Naive thymus-derived CD4-positive, alpha-beta T cell (primary cell): ENCODE data around the gene GHRH. TPM values are rescaled to one million over a fixed set of nuclear protein-coding genes. Genes with fewer than 3 reads are reported as not detected.

Experiments used
- ATAC-seq: fragments of 150-1000 bp; cut with Tn5 transposase; 2 replicates; pipeline ENCODE4 v1.10.0; 2021; ENCODE audit warnings: mild to moderate bottlenecking, moderate library complexity
- CTCF ChIA-PET: fragments of 350-600 bp; sonication (Branson Sonifier 250); formaldehyde crosslinking; loops from one replicate; lab custom pipeline; 2021; ENCODE audit warnings: antibody characterized with exemption; lab: Charles Lee
- POLR2A ChIA-PET: fragments of 350-600 bp; sonication (Branson Sonifier 250); formaldehyde crosslinking; loops from one replicate; lab custom pipeline; 2021; ENCODE audit warnings: antibody characterized with exemption, inconsistent platforms; lab: Charles Lee
- DNase-seq, 9 donors: peaks; one replicate each; pipeline versions ENCODE4 v3.0.0 to v3.0.0-alpha.2; 2020 to 2022; ENCODE audit warnings: mixed read lengths in 1 of 9
- H3K27ac ChIP-seq: one replicate; pipeline ENCODE4 v1.7.0; 2013; ENCODE audit warnings: mild to moderate bottlenecking, low read depth, low read length, moderate library complexity
- H3K27me3 ChIP-seq, 2 donors: one replicate each; pipeline ENCODE4 v1.7.0; 2013; ENCODE audit warnings: low read length in 2 of 2, mild to moderate bottlenecking in 2 of 2, moderate library complexity in 2 of 2; ENCODE audit not compliant: control insufficient read depth in 2 of 2, insufficient read depth in 2 of 2
- H3K36me3 ChIP-seq, 3 experiments: 1 replicate in 2 of 3; 2 replicates in 1 of 3; pipeline ENCODE4 v1.7.0; 2013; ENCODE audit warnings: low read length in 3 of 3, mild to moderate bottlenecking in 3 of 3, moderate library complexity in 1 of 3; ENCODE audit not compliant: insufficient read depth in 3 of 3, control insufficient read depth in 2 of 3
- H3K4me1 ChIP-seq, 2 donors: one replicate each; pipeline ENCODE4 v1.7.0; 2013; ENCODE audit warnings: low read length in 2 of 2, mild to moderate bottlenecking in 2 of 2, moderate library complexity in 1 of 2; ENCODE audit not compliant: control insufficient read depth in 2 of 2, insufficient read depth in 2 of 2
- H3K4me3 ChIP-seq: 2 replicates; pipeline ENCODE4 v1.7.0; 2013; ENCODE audit warnings: mild to moderate bottlenecking, low read length
- H3K9me3 ChIP-seq, 3 experiments: 1 replicate in 2 of 3; 2 replicates in 1 of 3; pipeline ENCODE4 v1.7.0; 2013; ENCODE audit warnings: low read length in 3 of 3; ENCODE audit not compliant: control insufficient read depth in 2 of 3
- H3K27ac Mint-ChIP-seq, 9 donors: one replicate each; pipeline ENCODE4 v1.8.0; 2020 to 2022; ENCODE audit warnings: mixed read lengths in 9 of 9, mild to moderate bottlenecking in 8 of 9, moderate library complexity in 5 of 9, inconsistent platforms in 2 of 9
- H3K27me3 Mint-ChIP-seq, 5 donors: one replicate each; pipeline ENCODE4 v1.8.0; 2021 to 2022; ENCODE audit warnings: mixed read lengths in 5 of 5, mild to moderate bottlenecking in 1 of 5
- H3K36me3 Mint-ChIP-seq, 5 donors: one replicate each; pipeline ENCODE4 v1.8.0; 2020 to 2022; ENCODE audit warnings: mixed read lengths in 5 of 5, mild to moderate bottlenecking in 3 of 5, inconsistent platforms in 1 of 5
- H3K4me1 Mint-ChIP-seq, 7 donors: one replicate each; pipeline ENCODE4 v1.8.0; 2020 to 2022; ENCODE audit warnings: mixed read lengths in 7 of 7, mild to moderate bottlenecking in 3 of 7, inconsistent platforms in 1 of 7
- H3K4me3 Mint-ChIP-seq, 10 donors: one replicate each; pipeline ENCODE4 v1.8.0; 2020 to 2022; ENCODE audit warnings: mild to moderate bottlenecking in 10 of 10, mixed read lengths in 10 of 10, moderate library complexity in 6 of 10, inconsistent platforms in 2 of 10
- H3K9me3 Mint-ChIP-seq, 11 donors: one replicate each; pipeline ENCODE4 v1.8.0; 2020 to 2022; ENCODE audit warnings: mixed read lengths in 11 of 11, mild to moderate bottlenecking in 4 of 11, inconsistent platforms in 1 of 11, moderate library complexity in 1 of 11
- intact Hi-C, 2 donors: fragments of 100-400 bp; cut with micrococcal nuclease; formaldehyde crosslinking; loops; one replicate each; pipeline ENCODE4 v1.15.1; 2023
- polyA plus RNA-seq, 2 donors: library from polyadenylated mRNA; unstranded; fragments of 300-500 nt; fragmentation: Illumina TruSeq; gene quantifications; one replicate each; pipeline ENCODE4 v1.2.3, GENCODE V29; 2021
- total RNA-seq, 6 experiments: library from RNA in 5 of 6; stranded (reverse) in 5 of 6; gene quantifications; 1 replicate in 5 of 6; 2 replicates in 1 of 6; pipeline ENCODE4 v1.2.3 and lab custom pipeline; 2021 to 2026

GHRH gene
- total and polyA plus RNA-seq, 7 experiments from 2014 or later, result not detected

- intact Hi-C loops, result no loop called here
Measured at GRCh38 chr20:37267667-37268313, 6.2 kb upstream of the GHRH start.

GRCh38 chr20:37266940-37267666 is 5.5 kb upstream of the GHRH start:
- Histone ChIP-seq H3K27ac (no peak overlapping the region), H3K9me3 (no peaks in the 10 kb centered on the region), H3K27me3 (no peaks in the 10 kb centered on the region), H3K36me3 (no peaks in the 10 kb centered on the region), H3K4me3 (no peak overlapping the region), H3K4me1 (no peaks in the 10 kb centered on the region)
- Mint-ChIP-seq H3K9me3 (no peaks in the 10 kb centered on the region), H3K4me3 (no peak overlapping the region), H3K36me3 (no peaks in the 10 kb centered on the region), H3K27ac (peak overlapping the region in 1 of 9 donors; percentile 36), H3K4me1 (peaks cover 0 to 2% (median 0%) of the 10 kb centered on the region in 7 donors), H3K27me3 (peaks cover 0 to 7% (median 0%) of the 10 kb centered on the region in 5 donors)
- POLR2A ChIA-PET, result no interaction called here
- CTCF ChIA-PET, result interaction anchor here (1.0 to 1.2 kb wide), 2 partner anchors 8 to 118 kb away, joined by 3 read pairs; no protein-coding TSS in a partner anchor
- intact Hi-C loops, result no loop called here
- no peak for ATAC-seq
- no peak for DNase-seq

More at GRCh38 chr20:37267667-37268313, 6.2 kb upstream of the GHRH start:
- Histone ChIP-seq H3K27ac (no peak overlapping the region), H3K4me3 (no peak overlapping the region), H3K36me3 (no peaks in the 10 kb centered on the region), H3K4me1 (no peaks in the 10 kb centered on the region), H3K9me3 (no peaks in the 10 kb centered on the region), H3K27me3 (no peaks in the 10 kb centered on the region)
- Mint-ChIP-seq H3K4me1 (peaks cover 0 to 2% (median 0%) of the 10 kb centered on the region in 7 donors), H3K36me3 (no peaks in the 10 kb centered on the region), H3K4me3 (no peak overlapping the region), H3K27ac (no peak overlapping the region), H3K27me3 (peaks cover 0 to 4% (median 0%) of the 10 kb centered on the region in 5 donors), H3K9me3 (no peaks in the 10 kb centered on the region)
- no peak for DNase-seq
- no peak for ATAC-seq
- CTCF ChIA-PET, result interaction anchor here (0.7 to 1.6 kb wide), 6 partner anchors 8 to 118 kb away, joined by 3 to 4 read pairs (median 3); no protein-coding TSS in a partner anchor
- POLR2A ChIA-PET, result no interaction called here

- CTCF ChIA-PET, result interaction anchor here (0.6 to 1.2 kb wide), 2 partner anchors 8 to 269 kb away, joined by 3 to 4 read pairs; no protein-coding TSS in a partner anchor
- Mint-ChIP-seq H3K4me3 (no peak overlapping the region), H3K27ac (no peak overlapping the region), H3K27me3 (peaks cover 0 to 12% (median 2%) of the 10 kb centered on the region in 5 donors), H3K4me1 (peaks cover 0 to 2% (median 0%) of the 10 kb centered on the region in 7 donors), H3K9me3 (no peaks in the 10 kb centered on the region), H3K36me3 (no peaks in the 10 kb centered on the region)
- intact Hi-C loops, result no loop called here
- Histone ChIP-seq H3K4me3 (no peak overlapping the region), H3K36me3 (no peaks in the 10 kb centered on the region), H3K27ac (no peak overlapping the region), H3K27me3 (no peaks in the 10 kb centered on the region), H3K4me1 (no peaks in the 10 kb centered on the region), H3K9me3 (no peaks in the 10 kb centered on the region)
- POLR2A ChIA-PET, result no interaction called here
- ATAC-seq, result peak; percentile 77
- no peak for DNase-seq
Measured at GRCh38 chr20:37265152-37265551, 3.5 kb upstream of the GHRH start.

- no peaks in the 10 kb centered on the region for H3K36me3 ChIP-seq
- CTCF ChIA-PET, result no interaction called here
- H3K27ac ChIP-seq, result no peak overlapping the region
- no peak overlapping the region for H3K4me3 ChIP-seq
- no peak overlapping the region for H3K4me3 Mint-ChIP-seq
- no peaks in the 10 kb centered on the region for H3K4me1 ChIP-seq
- no peaks in the 10 kb centered on the region for H3K36me3 Mint-ChIP-seq
- POLR2A ChIA-PET, result no interaction called here
- peaks cover 0 to 12% (median 6%) of the 10 kb centered on the region in 5 donors for H3K27me3 Mint-ChIP-seq
- ATAC-seq, result no peak
- intact Hi-C loops, result no loop called here
- no peaks in the 10 kb centered on the region for H3K9me3 ChIP-seq
- H3K27ac Mint-ChIP-seq, result no peak overlapping the region
- no peaks in the 10 kb centered on the region for H3K9me3 Mint-ChIP-seq
- peaks cover 0 to 2% (median 0%) of the 10 kb centered on the region in 7 donors for H3K4me1 Mint-ChIP-seq
- H3K27me3 ChIP-seq, result no peaks in the 10 kb centered on the region
- DNase-seq, result no peak
Measured at GRCh38 chr20:37263686-37264085, 2.1 kb upstream of the GHRH start.

GRCh38 chr20:37262505-37262904 is 891 bp upstream of the GHRH start:
- intact Hi-C loops, result no loop called here
- CTCF ChIA-PET, result no interaction called here

GRCh38 chr20:37260923-37261322 is 691 bp downstream of the GHRH start:
- Mint-ChIP-seq H3K4me3 (no peak overlapping the region), H3K9me3 (no peaks in the 10 kb centered on the region), H3K27ac (no peak overlapping the region), H3K27me3 (peaks cover 0 to 9% (median 6%) of the 10 kb centered on the region in 5 donors), H3K4me1 (peaks cover 0 to 1% (median 0%) of the 10 kb centered on the region in 7 donors), H3K36me3 (no peaks in the 10 kb centered on the region)
- Histone ChIP-seq H3K36me3 (no peaks in the 10 kb centered on the region), H3K4me3 (no peak overlapping the region), H3K4me1 (no peaks in the 10 kb centered on the region), H3K27me3 (no peaks in the 10 kb centered on the region), H3K27ac (no peak overlapping the region), H3K9me3 (no peaks in the 10 kb centered on the region)
- DNase-seq, result no peak
- POLR2A ChIA-PET, result no interaction called here
- intact Hi-C loops, result no loop called here
- CTCF ChIA-PET, result no interaction called here
- ATAC-seq, result no peak

More at GRCh38 chr20:37262505-37262904, 891 bp upstream of the GHRH start:
- Histone ChIP-seq H3K4me3 (no peak overlapping the region), H3K27me3 (no peaks in the 10 kb centered on the region), H3K4me1 (no peaks in the 10 kb centered on the region), H3K36me3 (no peaks in the 10 kb centered on the region), H3K9me3 (no peaks in the 10 kb centered on the region), H3K27ac (no peak overlapping the region)
- peaks cover 0 to 12% (median 6%) of the 10 kb centered on the region in 5 donors for H3K27me3 Mint-ChIP-seq
- peaks cover 0 to 2% (median 0%) of the 10 kb centered on the region in 7 donors for H3K4me1 Mint-ChIP-seq
- POLR2A ChIA-PET, result interaction anchor here (0.7 kb wide), 1 partner anchor 1071 kb away, joined by 3 read pairs; no protein-coding TSS in a partner anchor
- no peaks in the 10 kb centered on the region for H3K36me3 Mint-ChIP-seq
- H3K4me3 Mint-ChIP-seq, result no peak overlapping the region
- H3K27ac Mint-ChIP-seq, result no peak overlapping the region
- no peaks in the 10 kb centered on the region for H3K9me3 Mint-ChIP-seq
- ATAC-seq (no peak), DNase-seq (no peak)
